Measurements from ENCODE around the gene WWTR1.

GRCh38 chr3:149658744-149659497 lies 1.1 kb upstream of the WWTR1 start:
- TF ChIP-seq, protein P1, sequence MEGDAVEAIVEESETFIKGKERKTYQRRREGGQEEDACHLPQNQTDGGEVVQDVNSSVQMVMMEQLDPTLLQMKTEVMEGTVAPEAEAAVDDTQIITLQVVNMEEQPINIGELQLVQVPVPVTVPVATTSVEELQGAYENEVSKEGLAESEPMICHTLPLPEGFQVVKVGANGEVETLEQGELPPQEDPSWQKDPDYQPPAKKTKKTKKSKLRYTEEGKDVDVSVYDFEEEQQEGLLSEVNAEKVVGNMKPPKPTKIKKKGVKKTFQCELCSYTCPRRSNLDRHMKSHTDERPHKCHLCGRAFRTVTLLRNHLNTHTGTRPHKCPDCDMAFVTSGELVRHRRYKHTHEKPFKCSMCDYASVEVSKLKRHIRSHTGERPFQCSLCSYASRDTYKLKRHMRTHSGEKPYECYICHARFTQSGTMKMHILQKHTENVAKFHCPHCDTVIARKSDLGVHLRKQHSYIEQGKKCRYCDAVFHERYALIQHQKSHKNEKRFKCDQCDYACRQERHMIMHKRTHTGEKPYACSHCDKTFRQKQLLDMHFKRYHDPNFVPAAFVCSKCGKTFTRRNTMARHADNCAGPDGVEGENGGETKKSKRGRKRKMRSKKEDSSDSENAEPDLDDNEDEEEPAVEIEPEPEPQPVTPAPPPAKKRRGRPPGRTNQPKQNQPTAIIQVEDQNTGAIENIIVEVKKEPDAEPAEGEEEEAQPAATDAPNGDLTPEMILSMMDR (IDR thresholded peaks at IDR 0.05), result no peak
- TF ChIP-seq POLR2A (IDR thresholded peaks at IDR 0.05) (no peak), POLR2AphosphoS5 (IDR thresholded peaks at IDR 0.05) (peak in 1 of 3 donors; percentile 6), EP300 (IDR thresholded peaks at IDR 0.05; ENCODE audit: low read depth) (peak; percentile 61)
